ENCODE data around the gene KCND2. TPM values are rescaled to one million over a fixed set of nuclear protein-coding genes. Genes with fewer than 3 reads are reported as not detected.
"Not testable (repeated sequence)": the region's sequence is repeated elsewhere in the genome, so short reads cannot be mapped to it uniquely, and the experiment has no call there.

KCND2 gene
- total RNA-seq, 1 experiment from 2014 or later: 0.33 TPM

- Histone ChIP-seq H3K27ac (ENCODE audit: low read length) (no peak overlapping the region), H3K4me1 (ENCODE audit: insufficient read depth, low read length) (no peaks in the 10 kb centered on the region), H3K36me3 (ENCODE audit: low read depth, low read length) (no peaks in the 10 kb centered on the region), H3K4me2 (ENCODE audit: low read length) (no peak overlapping the region), H3K9me2 (replicated peaks; ENCODE audit: low read length) (no peaks in the 10 kb centered on the region), H3K9me3 (ENCODE audit: low read length) (no peaks in the 10 kb centered on the region), H4K20me1 (ENCODE audit: low read length) (no peaks in the 10 kb centered on the region), H3K9ac (ENCODE audit: low read length) (no peak overlapping the region), H3K4me3 (ENCODE audit: low read length) (no peak overlapping the region), H3K79me2 (ENCODE audit: low read length) (no peaks in the 10 kb centered on the region), H3K27me3 (ENCODE audit: low read length) (no peaks in the 10 kb centered on the region), H2AFZ (ENCODE audit: low read length) (no peak overlapping the region), H3F3A (ENCODE audit: low read length, unreplicated experiment) (no peaks in the 10 kb centered on the region)
- intact Hi-C loops (cut with micrococcal nuclease): no loop called here
- DNase-seq (no peak), ATAC-seq (no peak)
- POLR2A ChIA-PET (ENCODE audit: unreplicated experiment): no interaction called here
- TF ChIP-seq EZH2phosphoT487 (IDR thresholded peaks at IDR 0.05; ENCODE audit: borderline replicate concordance, low read length) (no peak), EZH2 (IDR thresholded peaks at IDR 0.05; ENCODE audit: low read length, unreplicated experiment) (no peak), CTCF (conservative IDR thresholded peaks at IDR 0.05; ENCODE audit: low read depth, low read length) (no peak)
- no TSS peak for BruUV-seq (replicated peaks)
- CTCF ChIA-PET: no interaction called here
Observed at GRCh38 chr7:120229084-120229483, 43.9 kb upstream of the KCND2 start.

- CTCF ChIA-PET: no interaction called here
- BruUV-seq (replicated peaks): no TSS peak
- H3K9me2 ChIP-seq (replicated peaks; ENCODE audit: low read length): no peaks in the 10 kb centered on the region
Observed at GRCh38 chr7:120233338-120233737, 39.6 kb upstream of the KCND2 start.

GRCh38 chr7:120240350-120240749 is 32.6 kb upstream of the KCND2 start:
- H3F3A ChIP-seq (ENCODE audit: low read length, unreplicated experiment); H3K9ac ChIP-seq (ENCODE audit: low read length); H3K9me3 ChIP-seq (ENCODE audit: low read length); H3K4me2 ChIP-seq (ENCODE audit: low read length); H3K9me2 ChIP-seq (replicated peaks; ENCODE audit: low read length); intact Hi-C loops (cut with micrococcal nuclease); BruUV-seq (replicated peaks); CTCF ChIA-PET; ATAC-seq; H3K27me3 ChIP-seq (ENCODE audit: low read length); POLR2A ChIA-PET (ENCODE audit: unreplicated experiment); H4K20me1 ChIP-seq (ENCODE audit: low read length); H3K36me3 ChIP-seq (ENCODE audit: low read depth, low read length); DNase-seq; H3K27ac ChIP-seq (ENCODE audit: low read length); H3K4me1 ChIP-seq (ENCODE audit: insufficient read depth, low read length); H2AFZ ChIP-seq (ENCODE audit: low read length); H3K4me3 ChIP-seq (ENCODE audit: low read length); H3K79me2 ChIP-seq (ENCODE audit: low read length): not testable (repeated sequence)

More at GRCh38 chr7:120233338-120233737, 39.6 kb upstream of the KCND2 start:
- no peak overlapping the region for H2AFZ ChIP-seq (ENCODE audit: low read length)
- POLR2A ChIA-PET (ENCODE audit: unreplicated experiment): no interaction called here
- no peaks in the 10 kb centered on the region for H3K79me2 ChIP-seq (ENCODE audit: low read length)
- H3K4me2 ChIP-seq (ENCODE audit: low read length): no peak overlapping the region
- H3F3A ChIP-seq (ENCODE audit: low read length, unreplicated experiment): no peaks in the 10 kb centered on the region
- H3K9ac ChIP-seq (ENCODE audit: low read length): no peak overlapping the region
- DNase-seq (no peak), ATAC-seq (no peak)
- no peak overlapping the region for H3K27ac ChIP-seq (ENCODE audit: low read length)
- no peaks in the 10 kb centered on the region for H4K20me1 ChIP-seq (ENCODE audit: low read length)
- H3K4me3 ChIP-seq (ENCODE audit: low read length): no peak overlapping the region
- intact Hi-C loops (cut with micrococcal nuclease): no loop called here
- H3K4me1 ChIP-seq (ENCODE audit: insufficient read depth, low read length): no peaks in the 10 kb centered on the region
- no peaks in the 10 kb centered on the region for H3K9me3 ChIP-seq (ENCODE audit: low read length)
- TF ChIP-seq EZH2 (IDR thresholded peaks at IDR 0.05; ENCODE audit: low read length, unreplicated experiment): no peak
- TF ChIP-seq EZH2phosphoT487 (IDR thresholded peaks at IDR 0.05; ENCODE audit: borderline replicate concordance, low read length): no peak
- no peak for TF ChIP-seq CTCF (conservative IDR thresholded peaks at IDR 0.05; ENCODE audit: low read depth, low read length)
- no peaks in the 10 kb centered on the region for H3K36me3 ChIP-seq (ENCODE audit: low read depth, low read length)
- H3K27me3 ChIP-seq (ENCODE audit: low read length): no peaks in the 10 kb centered on the region

Data from PC-3 (cell line).